22Rv1 (cell line): ENCODE measurements around the gene SLC6A5.

Source experiments
- H3K27ac ChIP-seq: fragments of 450-650 bp; 2 replicates; pipeline ENCODE4 v1.5.1; 2017
- CTCF ChIP-seq: fragments of 450-650 bp; IDR thresholded peaks from 2 replicates; pipeline ENCODE4 v1.5.1; 2017; ENCODE audit warnings: mild to moderate bottlenecking
- ZFX ChIP-seq: fragments of 450-650 bp; IDR thresholded peaks from 2 replicates; pipeline ENCODE4 v1.6.1; 2017; ENCODE audit warnings: antibody characterized with exemption, borderline replicate concordance

Gene SLC6A5

DNA sequence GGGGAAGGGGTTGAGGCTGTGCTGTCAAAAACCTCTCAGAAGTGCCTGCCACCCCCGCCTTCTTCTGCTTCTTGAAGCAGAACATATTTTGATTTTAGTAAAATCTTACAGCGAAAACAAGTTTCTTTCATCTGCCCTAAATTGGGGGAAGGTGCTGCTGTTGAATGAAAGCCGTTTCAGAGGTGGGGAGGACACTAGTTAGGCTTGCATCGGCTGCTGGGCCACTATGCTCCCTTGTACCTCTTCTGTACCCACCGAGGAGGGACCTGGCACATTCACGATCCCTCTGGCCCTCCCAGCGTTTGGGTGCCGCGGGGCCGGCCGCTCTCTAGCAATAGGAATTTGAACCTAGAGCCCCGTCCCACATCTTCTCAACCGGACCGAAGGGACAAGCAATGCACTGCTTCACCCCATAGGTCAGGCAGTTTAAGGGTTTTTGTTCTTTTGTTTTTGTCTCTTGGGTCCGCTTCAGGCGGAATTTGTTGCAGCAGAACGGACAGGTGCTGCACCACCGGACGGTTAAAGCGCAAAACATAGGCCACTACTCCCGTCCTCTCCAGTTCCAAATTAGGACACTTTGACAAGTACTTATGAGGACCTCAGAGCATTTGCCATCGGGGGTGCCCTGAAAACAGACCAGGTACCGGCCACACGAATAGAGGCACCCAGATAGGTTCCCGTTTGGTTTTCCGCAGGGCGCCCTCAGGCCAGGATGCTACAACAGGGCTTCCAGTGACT lies 5.6 kb downstream of the SLC6A5 start:
- no peak overlapping the region for H3K27ac ChIP-seq
- TF ChIP-seq CTCF: no peak
- no peak for TF ChIP-seq ZFX

- TF ChIP-seq CTCF (no peak), ZFX (no peak)
- H3K27ac ChIP-seq: no peak overlapping the region
Measured at GRCh38 chr11:20605602-20606091, 6.2 kb downstream of the SLC6A5 start.

DNA sequence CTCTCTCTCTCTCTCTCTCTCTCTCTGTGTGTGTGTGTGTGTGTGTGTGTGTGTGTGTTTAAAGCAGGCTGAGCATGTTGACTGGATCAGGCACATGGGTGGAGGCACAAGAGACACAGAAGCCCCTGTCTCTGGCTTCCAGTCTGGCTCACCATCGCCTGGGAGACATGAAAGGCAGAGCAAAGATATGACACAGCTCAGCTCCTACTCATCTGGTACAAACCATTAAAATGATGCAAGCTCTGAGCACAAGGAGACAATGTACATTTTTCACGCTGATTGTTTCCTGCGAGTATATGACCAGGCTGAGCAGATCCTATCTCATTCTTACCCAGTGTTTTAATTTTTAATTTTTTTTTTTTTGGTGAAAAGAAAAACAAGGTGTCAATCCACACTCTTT lies 9.5 kb downstream of the SLC6A5 start:
- TF ChIP-seq CTCF: no peak
- no peak for TF ChIP-seq ZFX
- no peak overlapping the region for H3K27ac ChIP-seq

- no peak for TF ChIP-seq ZFX
- peak; percentile 97 for TF ChIP-seq CTCF
- no peak overlapping the region for H3K27ac ChIP-seq
Measured at GRCh38 chr11:20609727-20610707, 10.6 kb downstream of the SLC6A5 start.

GRCh38 chr11:20610825-20611224 lies 11.4 kb downstream of the SLC6A5 start:
- no peak overlapping the region for H3K27ac ChIP-seq
- no peak for TF ChIP-seq ZFX
- no peak for TF ChIP-seq CTCF

GRCh38 chr11:20611445-20611844 lies 12.0 kb downstream of the SLC6A5 start:
- TF ChIP-seq CTCF: no peak
- no peak overlapping the region for H3K27ac ChIP-seq
